ENCODE data around the gene ATXN1. TPM values are rescaled to one million over a fixed set of nuclear protein-coding genes. Genes with fewer than 3 reads are reported as not detected.
"Not testable (repeated sequence)": the region's sequence is repeated elsewhere in the genome, so short reads cannot be mapped to it uniquely, and the experiment has no call there.

ATXN1 gene
- total RNA-seq, 1 donor from 2014 or later, result 6.1 TPM

DNA sequence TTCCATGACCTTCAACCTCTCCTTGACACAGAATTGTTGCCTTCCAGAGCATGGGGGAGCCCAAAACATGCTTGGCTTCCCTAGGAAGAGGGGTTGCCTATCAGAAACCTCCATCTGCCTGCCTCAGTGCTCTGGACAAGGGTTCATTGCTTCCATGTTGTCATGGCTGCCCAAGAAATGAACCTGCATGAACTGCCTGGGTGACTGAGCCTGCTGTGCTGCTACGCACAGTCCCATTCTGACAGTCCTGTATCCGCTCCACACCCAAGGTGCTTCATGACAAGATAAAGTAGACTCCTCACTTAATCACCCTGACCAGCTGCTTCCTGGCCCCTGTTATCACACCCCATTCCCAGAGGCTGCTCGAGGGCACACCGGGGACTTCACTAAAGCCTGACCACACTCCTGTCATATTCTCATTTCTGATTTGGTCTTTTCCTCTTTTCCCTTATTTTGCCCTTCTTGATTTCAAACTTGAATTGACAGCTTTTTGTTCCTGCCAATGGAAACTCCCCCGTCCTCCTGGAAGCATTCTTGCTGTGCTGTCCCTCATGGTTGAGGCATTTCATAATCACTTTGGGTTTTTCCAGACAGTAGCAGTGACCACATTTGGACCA, 491.0 kb downstream of the ATXN1 start:
- H3K4me3 ChIP-seq (ENCODE audit: low read depth, low read length), result no peak overlapping the region
- TF ChIP-seq, protein P1, sequence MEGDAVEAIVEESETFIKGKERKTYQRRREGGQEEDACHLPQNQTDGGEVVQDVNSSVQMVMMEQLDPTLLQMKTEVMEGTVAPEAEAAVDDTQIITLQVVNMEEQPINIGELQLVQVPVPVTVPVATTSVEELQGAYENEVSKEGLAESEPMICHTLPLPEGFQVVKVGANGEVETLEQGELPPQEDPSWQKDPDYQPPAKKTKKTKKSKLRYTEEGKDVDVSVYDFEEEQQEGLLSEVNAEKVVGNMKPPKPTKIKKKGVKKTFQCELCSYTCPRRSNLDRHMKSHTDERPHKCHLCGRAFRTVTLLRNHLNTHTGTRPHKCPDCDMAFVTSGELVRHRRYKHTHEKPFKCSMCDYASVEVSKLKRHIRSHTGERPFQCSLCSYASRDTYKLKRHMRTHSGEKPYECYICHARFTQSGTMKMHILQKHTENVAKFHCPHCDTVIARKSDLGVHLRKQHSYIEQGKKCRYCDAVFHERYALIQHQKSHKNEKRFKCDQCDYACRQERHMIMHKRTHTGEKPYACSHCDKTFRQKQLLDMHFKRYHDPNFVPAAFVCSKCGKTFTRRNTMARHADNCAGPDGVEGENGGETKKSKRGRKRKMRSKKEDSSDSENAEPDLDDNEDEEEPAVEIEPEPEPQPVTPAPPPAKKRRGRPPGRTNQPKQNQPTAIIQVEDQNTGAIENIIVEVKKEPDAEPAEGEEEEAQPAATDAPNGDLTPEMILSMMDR (conservative IDR thresholded peaks at IDR 0.05; ENCODE audit: low read depth, low read length), result no peak
- no peak for DNase-seq (ENCODE audit: low read depth)

DNA sequence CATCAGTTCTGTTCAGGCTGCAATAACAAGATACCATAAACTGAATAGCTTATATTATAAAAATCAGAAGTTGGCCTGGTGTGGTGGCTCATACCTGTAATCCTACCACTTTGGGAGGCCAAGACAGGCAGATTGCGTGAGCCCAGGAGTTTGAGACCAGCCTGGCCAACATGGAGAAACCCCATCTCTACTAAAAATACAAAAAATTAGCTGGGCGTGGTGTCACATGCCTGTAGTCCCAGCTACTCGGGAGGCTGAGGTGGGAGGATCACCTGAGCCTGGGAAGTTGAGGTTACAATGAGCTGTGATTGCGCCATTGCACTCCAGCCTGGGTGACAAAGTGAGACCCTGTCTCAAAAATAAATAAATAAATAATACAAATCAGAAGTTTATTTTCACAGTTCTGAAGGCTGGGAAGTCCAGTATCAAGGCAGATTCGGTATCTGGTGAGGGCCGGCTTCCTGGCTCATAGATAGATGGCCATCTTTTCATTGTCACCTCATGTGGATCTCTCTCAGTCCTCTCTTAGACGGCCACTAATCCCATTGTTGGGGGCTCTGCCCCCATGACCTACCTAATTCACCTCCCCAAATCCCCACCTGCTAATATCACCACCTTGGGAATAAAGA, 491.7 kb downstream of the ATXN1 start:
- H3K4me3 ChIP-seq (ENCODE audit: low read depth, low read length); DNase-seq (ENCODE audit: low read depth): not testable (repeated sequence)

DNA sequence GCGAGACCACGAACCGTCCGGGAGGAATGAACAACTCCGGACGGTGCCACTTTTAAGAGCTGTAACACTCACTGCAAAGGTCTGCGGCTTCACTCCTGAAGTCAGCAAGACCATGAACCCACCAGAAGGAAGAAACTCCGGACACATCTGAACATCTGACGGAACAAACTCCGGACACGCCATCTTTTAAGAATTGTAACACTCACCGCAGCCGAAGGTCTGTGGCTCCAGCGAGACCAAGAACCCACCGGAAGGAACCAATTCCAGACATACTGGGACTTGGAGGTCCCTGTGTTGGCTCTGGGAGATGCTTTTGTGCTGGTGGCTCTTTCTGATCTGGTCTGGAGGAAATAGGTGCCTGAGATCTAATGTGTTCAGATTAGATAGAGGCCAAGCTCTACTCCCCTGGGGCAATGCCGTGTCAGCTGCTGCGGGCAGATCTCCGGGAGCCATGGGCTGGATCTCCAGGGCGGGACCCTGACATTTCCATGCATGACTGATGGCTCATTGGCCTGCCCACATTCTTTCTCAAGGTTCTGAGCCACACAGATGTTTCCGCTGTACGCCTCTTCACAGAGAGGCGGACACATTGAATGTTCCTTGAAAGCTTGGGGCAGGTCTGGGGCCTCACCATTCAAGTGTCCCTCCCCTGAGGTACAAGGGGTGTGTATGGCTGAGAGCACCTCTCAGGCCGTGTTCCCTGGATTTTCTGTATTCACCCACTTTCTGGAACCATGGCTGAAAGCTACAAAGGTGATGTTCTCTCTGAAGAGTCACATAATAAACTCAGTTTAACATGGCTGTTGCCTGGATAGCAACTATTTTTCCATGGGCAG, 493.6 kb downstream of the ATXN1 start:
- no peak overlapping the region for H3K4me3 ChIP-seq (ENCODE audit: low read depth, low read length)
- TF ChIP-seq, protein P1 (conservative IDR thresholded peaks at IDR 0.05; ENCODE audit: low read depth, low read length), result no peak
- DNase-seq (ENCODE audit: low read depth), result no peak

- TF ChIP-seq, protein P1 (conservative IDR thresholded peaks at IDR 0.05; ENCODE audit: low read depth, low read length), result no peak
- DNase-seq (ENCODE audit: low read depth), result no peak
Observed at GRCh38 chr6:16265351-16266341, 495.6 kb downstream of the ATXN1 start.

GRCh38 chr6:16264785-16265184, 496.5 kb downstream of the ATXN1 start:
- DNase-seq (ENCODE audit: low read depth), result no peak
- TF ChIP-seq, protein P1 (conservative IDR thresholded peaks at IDR 0.05; ENCODE audit: low read depth, low read length), result no peak

More at GRCh38 chr6:16265351-16266341, 495.6 kb downstream of the ATXN1 start:
- no peak overlapping the region for H3K4me3 ChIP-seq (ENCODE audit: low read depth, low read length)

GRCh38 chr6:16263464-16264099, 497.7 kb downstream of the ATXN1 start:
- not testable (repeated sequence) for DNase-seq (ENCODE audit: low read depth)

More at GRCh38 chr6:16264785-16265184, 496.5 kb downstream of the ATXN1 start:
- H3K4me3 ChIP-seq (ENCODE audit: low read depth, low read length), result no peak overlapping the region

DNA sequence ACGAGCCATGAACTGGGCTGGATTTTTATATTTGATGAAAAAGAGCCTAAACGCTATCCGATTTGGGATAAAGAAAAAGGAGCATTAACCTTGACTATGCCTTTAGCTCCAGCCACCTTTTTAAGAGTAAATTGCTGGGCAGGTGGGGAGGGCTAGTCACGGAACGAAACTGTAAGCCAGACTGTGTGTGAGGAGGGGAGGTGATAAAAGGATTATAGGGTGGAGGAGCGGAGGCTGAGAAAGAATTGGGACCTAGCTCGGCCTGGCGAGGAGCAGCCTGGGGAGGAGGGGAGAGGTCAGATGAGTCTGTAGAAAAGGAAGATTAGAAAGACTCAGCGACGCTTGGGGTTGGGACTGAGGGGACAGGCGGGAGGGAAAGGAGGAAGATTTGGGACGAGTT, 498.5 kb downstream of the ATXN1 start:
- not testable (repeated sequence) for DNase-seq (ENCODE audit: low read depth); H3K4me3 ChIP-seq (ENCODE audit: low read depth, low read length)

More at GRCh38 chr6:16263464-16264099, 497.7 kb downstream of the ATXN1 start:
- not testable (repeated sequence) for H3K4me3 ChIP-seq (ENCODE audit: low read depth, low read length)

DNA sequence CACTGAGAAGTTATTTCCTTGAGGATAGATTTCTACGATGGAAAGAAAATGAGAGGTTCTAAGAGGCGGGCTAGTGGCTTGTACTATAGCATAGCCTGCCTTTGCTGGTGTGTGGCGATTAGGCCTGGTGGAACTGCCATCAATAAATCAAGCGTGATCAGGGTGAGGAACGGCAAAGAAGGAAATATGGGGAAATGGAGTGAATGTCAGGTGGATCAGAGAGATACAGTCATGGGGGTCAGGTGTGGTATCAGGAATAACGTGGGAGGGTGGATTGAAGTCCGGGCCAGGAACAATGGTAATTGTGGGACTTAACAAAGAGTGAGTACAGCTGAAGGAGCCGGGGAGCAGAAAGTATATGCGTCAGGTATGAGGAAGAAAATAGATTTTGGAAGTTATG, 500.7 kb downstream of the ATXN1 start:
- DNase-seq (ENCODE audit: low read depth); H3K4me3 ChIP-seq (ENCODE audit: low read depth, low read length): not testable (repeated sequence)

DNA sequence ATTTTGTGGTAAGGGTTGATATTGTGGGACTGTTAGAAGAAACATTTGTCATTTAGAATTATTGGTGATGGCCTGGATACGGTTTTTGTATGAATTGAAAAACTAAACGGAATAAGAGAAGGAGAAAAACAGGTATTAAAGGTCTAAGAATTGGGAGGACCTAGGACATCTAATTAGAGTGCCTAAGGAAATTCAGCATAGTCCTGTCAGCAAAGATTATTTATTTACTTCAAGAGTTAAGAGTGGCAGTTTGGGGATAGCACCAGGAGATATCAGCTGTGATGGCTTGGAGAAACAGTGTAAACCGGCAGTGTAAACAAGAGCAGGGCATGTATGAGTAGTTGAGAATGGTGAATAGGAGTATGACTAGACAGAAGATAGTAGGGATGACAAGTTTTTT, 501.7 kb downstream of the ATXN1 start:
- DNase-seq (ENCODE audit: low read depth); H3K4me3 ChIP-seq (ENCODE audit: low read depth, low read length): not testable (repeated sequence)

Measured in epithelial cell of proximal tubule (primary cell).